ENCODE results near the gene NCKAP5.

Gene NCKAP5

GRCh38 chr2:133492719-133493380 is 75.4 kb downstream of the NCKAP5 start:
- DNase-seq (ENCODE audit: extremely low spot score): no peak
- no peak for TF ChIP-seq CTCF (IDR thresholded peaks at IDR 0.05; ENCODE audit: control extremely low read depth, extremely low read depth, low read depth, missing control alignments)
- POLR2A ChIA-PET: no interaction called here
- CTCF ChIA-PET: no interaction called here

- ChIA-PET CTCF (interaction anchor here (1.3 to 1.5 kb wide), 2 partner anchors 11 to 97 kb away, joined by 4 read pairs; no protein-coding TSS in a partner anchor), POLR2A (no interaction called here)
- no peak for TF ChIP-seq CTCF (IDR thresholded peaks at IDR 0.05; ENCODE audit: control extremely low read depth, extremely low read depth, low read depth, missing control alignments)
- no peak for DNase-seq (ENCODE audit: extremely low spot score)
These were observed 77.8 kb downstream of the NCKAP5 start for GRCh38 chr2:133490411-133490980.

GRCh38 chr2:133489641-133490410 is 78.4 kb downstream of the NCKAP5 start:
- CTCF ChIA-PET: no interaction called here
- TF ChIP-seq CTCF (IDR thresholded peaks at IDR 0.05; ENCODE audit: control extremely low read depth, extremely low read depth, low read depth, missing control alignments): no peak
- POLR2A ChIA-PET: no interaction called here
- DNase-seq (ENCODE audit: extremely low spot score): no peak

GRCh38 chr2:133489146-133489545 is 79.1 kb downstream of the NCKAP5 start:
- no peak for DNase-seq (ENCODE audit: extremely low spot score)
- ChIA-PET CTCF (interaction anchor here (0.9 kb wide), 1 partner anchor 12 kb away, joined by 3 read pairs; no protein-coding TSS in a partner anchor), POLR2A (no interaction called here)

GRCh38 chr2:133486771-133487191 is 81.5 kb downstream of the NCKAP5 start:
- no peak for TF ChIP-seq CTCF (IDR thresholded peaks at IDR 0.05; ENCODE audit: control extremely low read depth, extremely low read depth, low read depth, missing control alignments)
- ChIA-PET CTCF (interaction anchor here (1.1 kb wide), 1 partner anchor 18 kb away, joined by 5 read pairs; no protein-coding TSS in a partner anchor), POLR2A (no interaction called here)
- DNase-seq (ENCODE audit: extremely low spot score): no peak

More at GRCh38 chr2:133489146-133489545, 79.1 kb downstream of the NCKAP5 start:
- no peak for TF ChIP-seq CTCF (IDR thresholded peaks at IDR 0.05; ENCODE audit: control extremely low read depth, extremely low read depth, low read depth, missing control alignments)

GRCh38 chr2:133485868-133486267 is 82.4 kb downstream of the NCKAP5 start:
- no peak for DNase-seq (ENCODE audit: extremely low spot score)
- CTCF ChIA-PET: no interaction called here
- no peak for TF ChIP-seq CTCF (IDR thresholded peaks at IDR 0.05; ENCODE audit: control extremely low read depth, extremely low read depth, low read depth, missing control alignments)
- POLR2A ChIA-PET: no interaction called here
